HepG2 (cell line): ENCODE measurements around the gene CIAO3. TPM values are rescaled to one million over a fixed set of nuclear protein-coding genes. Genes with fewer than 3 reads are reported as not detected.

Experiments
- AGO1 ChIP-seq: fragments of 200-400 bp; formaldehyde crosslinking; IDR thresholded peaks from 2 replicates; pipeline ENCODE4 v1.6.1; 2017; ENCODE audit warnings: mild to moderate bottlenecking, low read depth, low read length, moderate library complexity; ENCODE audit not compliant: poor library complexity, severe bottlenecking
- ARNT2 ChIP-seq: sonication (generic); formaldehyde crosslinking; IDR thresholded peaks from 2 replicates; pipeline ENCODE4 v1.8.0; 2022; ENCODE audit warnings: mild to moderate bottlenecking, low read depth, missing genetic modification reagents, moderate library complexity
- HOXA5 ChIP-seq: sonication (generic); formaldehyde crosslinking; IDR thresholded peaks from 2 replicates; pipeline ENCODE4 v1.4.0; 2020; ENCODE audit warnings: missing genetic modification reagents
- KDM5A ChIP-seq: fragments of 200-600 bp; sonication (generic); IDR thresholded peaks from 2 replicates; pipeline ENCODE4 v1.7.0; 2018; ENCODE audit warnings: antibody characterized with exemption, mild to moderate bottlenecking, low read length, borderline replicate concordance
- MEIS1 ChIP-seq: sonication (generic); formaldehyde crosslinking; IDR thresholded peaks from 2 replicates; pipeline ENCODE4 v1.9.0; 2021; ENCODE audit warnings: mild to moderate bottlenecking, missing genetic modification reagents, moderate library complexity, borderline replicate concordance
- NCOA5 ChIP-seq: sonication (generic); formaldehyde crosslinking; IDR thresholded peaks from 2 replicates; pipeline ENCODE4 v1.4.0; 2020; ENCODE audit warnings: missing genetic modification reagents
- PHF8 ChIP-seq: sonication (generic); formaldehyde crosslinking; IDR thresholded peaks from 2 replicates; pipeline ENCODE4 v1.5.0; 2020; ENCODE audit warnings: missing genetic modification reagents
- POLR2G ChIP-seq: fragments of 200-400 bp; formaldehyde crosslinking; IDR thresholded peaks from 2 replicates; pipeline ENCODE4 v1.6.1; 2018; ENCODE audit warnings: mild to moderate bottlenecking, low read depth, low read length, moderate library complexity
- PTBP1 ChIP-seq: fragments of 200-400 bp; formaldehyde crosslinking; IDR thresholded peaks from 2 replicates; pipeline ENCODE4 v1.6.1; 2018; ENCODE audit warnings: low read length, low read depth; ENCODE audit not compliant: poor library complexity, severe bottlenecking
- SNAI1 ChIP-seq: sonication (generic); formaldehyde crosslinking; IDR thresholded peaks from 2 replicates; pipeline ENCODE4 v1.5.0; 2020; ENCODE audit warnings: mild to moderate bottlenecking, missing genetic modification reagents, borderline replicate concordance
- SP2 ChIP-seq: sonication (generic); formaldehyde crosslinking; IDR thresholded peaks from 2 replicates; pipeline ENCODE4 v1.5.1; 2020; ENCODE audit warnings: mild to moderate bottlenecking, missing genetic modification reagents
- TAF1 ChIP-seq: sonication (generic); formaldehyde crosslinking; IDR thresholded peaks from 2 replicates; pipeline ENCODE4 v1.4.0; 2020; ENCODE audit warnings: missing genetic modification reagents
- TMF1 ChIP-seq: sonication (generic); formaldehyde crosslinking; IDR thresholded peaks from 2 replicates; pipeline ENCODE4 v1.8.1; 2022; ENCODE audit warnings: low read depth, missing genetic modification reagents
- ZFX ChIP-seq: sonication (generic); formaldehyde crosslinking; IDR thresholded peaks from 2 replicates; pipeline ENCODE4 v1.4.0; 2020; ENCODE audit warnings: mild to moderate bottlenecking, low read depth, missing genetic modification reagents, moderate library complexity
- ZMAT3 ChIP-seq: sonication (generic); formaldehyde crosslinking; conservative IDR thresholded peaks from 2 replicates; pipeline ENCODE4 v1.7.0; 2021; ENCODE audit warnings: missing genetic modification reagents
- ZNF331 ChIP-seq: sonication (generic); formaldehyde crosslinking; IDR thresholded peaks from 2 replicates; pipeline ENCODE4 v1.4.0; 2020; ENCODE audit warnings: missing genetic modification reagents
- ZNF350 ChIP-seq: sonication (generic); formaldehyde crosslinking; IDR thresholded peaks from 2 replicates; pipeline ENCODE4 v1.4.0; 2020; ENCODE audit warnings: mild to moderate bottlenecking, low read depth, missing genetic modification reagents, borderline replicate concordance
- ZNF841 ChIP-seq: sonication (generic); formaldehyde crosslinking; IDR thresholded peaks from 2 replicates; pipeline ENCODE4 v1.8.1; 2023; ENCODE audit warnings: missing genetic modification reagents, borderline replicate concordance
- polyA plus RNA-seq, 8 experiments: library from polyadenylated mRNA; depleted of rRNA in 3 of 8; stranded (reverse) in 7 of 8; unstranded in 1 of 8; fragments of >200 nt; fragmentation: Illumina TruSeq in 4 of 8; extraction: Trizol in 4 of 8; gene quantifications; 2 replicates each; pipeline versions ENCODE4 v1.2.1 to v1.2.3, GENCODE V29; 2011 to 2016; ENCODE audit warnings: low read depth in 4 of 8, missing spikeins in 1 of 8, mixed read lengths in 1 of 8; ENCODE audit not compliant: insufficient read depth in 1 of 8
- total RNA-seq, 5 experiments: library from RNA; depleted of rRNA; stranded (reverse); fragments of >200 nt; fragmentation: Illumina TruSeq; extraction: Trizol; gene quantifications; 2 replicates each; pipeline ENCODE4 v1.2.3, GENCODE V29; 2016; ENCODE audit warnings: low read depth in 1 of 5
- TF ChIP-seq, protein P1 (sequence below): IDR thresholded peaks from 2 replicates; pipeline ENCODE4 v1.6.1; 2016; ENCODE audit warnings: low read depth, missing genetic modification reagents, missing compliant biosample characterization
- TF ChIP-seq, protein P2 (sequence below): sonication (generic); formaldehyde crosslinking; IDR thresholded peaks from 2 replicates; pipeline ENCODE4 v1.8.0; 2022; ENCODE audit warnings: low read depth, missing genetic modification reagents
- TF ChIP-seq, protein P3 (sequence below): sonication (generic); formaldehyde crosslinking; IDR thresholded peaks from 2 replicates; pipeline ENCODE4 v1.4.0; 2020; ENCODE audit warnings: missing genetic modification reagents
- TF ChIP-seq, protein P4 (sequence below): sonication (generic); formaldehyde crosslinking; IDR thresholded peaks from 2 replicates; pipeline ENCODE4 v1.5.1; 2020; ENCODE audit warnings: mild to moderate bottlenecking, missing genetic modification reagents, borderline replicate concordance

CIAO3 gene
- total and polyA plus RNA-seq, 2 of the 13 experiments (the other 11 are each of a cell fraction or from before 2014, with no cell fraction given), result 21.7 to 25.0 TPM

DNA sequence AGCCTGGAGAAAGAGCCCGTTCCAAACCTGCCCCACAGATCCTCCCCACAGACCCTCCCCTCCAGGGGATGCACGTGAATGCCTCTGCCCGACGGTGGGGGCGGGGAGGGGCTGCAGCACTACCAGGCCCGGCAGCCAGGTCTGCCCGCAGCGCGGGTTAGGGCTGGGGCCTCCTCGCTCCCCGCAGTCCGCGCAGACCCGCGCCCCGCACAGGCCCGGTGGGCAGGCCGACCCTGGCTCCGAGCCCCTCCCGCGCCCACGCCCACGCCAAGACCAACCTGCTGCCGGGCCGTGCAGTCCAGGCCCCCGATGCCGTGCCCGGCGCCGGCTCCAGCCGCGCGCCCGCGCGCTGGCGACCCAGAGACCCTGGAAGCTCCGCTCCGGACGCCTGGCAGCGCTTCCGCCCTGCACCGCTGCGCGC, 47.2 kb upstream of the CIAO3 start, which contains the start of gene RPUSD1 (continued):
- TF ChIP-seq HOXA5 (CRISPR knock-in tag), result no peak
- no peak for TF ChIP-seq AGO1
- peak; percentile 38; the same call in 1 of the 2 replicates for TF ChIP-seq TMF1 (CRISPR knock-in tag)
- no peak for TF ChIP-seq ZNF331 (CRISPR knock-in tag)
- no peak for TF ChIP-seq ZMAT3 (CRISPR knock-in tag)
- TF ChIP-seq, protein P1, sequence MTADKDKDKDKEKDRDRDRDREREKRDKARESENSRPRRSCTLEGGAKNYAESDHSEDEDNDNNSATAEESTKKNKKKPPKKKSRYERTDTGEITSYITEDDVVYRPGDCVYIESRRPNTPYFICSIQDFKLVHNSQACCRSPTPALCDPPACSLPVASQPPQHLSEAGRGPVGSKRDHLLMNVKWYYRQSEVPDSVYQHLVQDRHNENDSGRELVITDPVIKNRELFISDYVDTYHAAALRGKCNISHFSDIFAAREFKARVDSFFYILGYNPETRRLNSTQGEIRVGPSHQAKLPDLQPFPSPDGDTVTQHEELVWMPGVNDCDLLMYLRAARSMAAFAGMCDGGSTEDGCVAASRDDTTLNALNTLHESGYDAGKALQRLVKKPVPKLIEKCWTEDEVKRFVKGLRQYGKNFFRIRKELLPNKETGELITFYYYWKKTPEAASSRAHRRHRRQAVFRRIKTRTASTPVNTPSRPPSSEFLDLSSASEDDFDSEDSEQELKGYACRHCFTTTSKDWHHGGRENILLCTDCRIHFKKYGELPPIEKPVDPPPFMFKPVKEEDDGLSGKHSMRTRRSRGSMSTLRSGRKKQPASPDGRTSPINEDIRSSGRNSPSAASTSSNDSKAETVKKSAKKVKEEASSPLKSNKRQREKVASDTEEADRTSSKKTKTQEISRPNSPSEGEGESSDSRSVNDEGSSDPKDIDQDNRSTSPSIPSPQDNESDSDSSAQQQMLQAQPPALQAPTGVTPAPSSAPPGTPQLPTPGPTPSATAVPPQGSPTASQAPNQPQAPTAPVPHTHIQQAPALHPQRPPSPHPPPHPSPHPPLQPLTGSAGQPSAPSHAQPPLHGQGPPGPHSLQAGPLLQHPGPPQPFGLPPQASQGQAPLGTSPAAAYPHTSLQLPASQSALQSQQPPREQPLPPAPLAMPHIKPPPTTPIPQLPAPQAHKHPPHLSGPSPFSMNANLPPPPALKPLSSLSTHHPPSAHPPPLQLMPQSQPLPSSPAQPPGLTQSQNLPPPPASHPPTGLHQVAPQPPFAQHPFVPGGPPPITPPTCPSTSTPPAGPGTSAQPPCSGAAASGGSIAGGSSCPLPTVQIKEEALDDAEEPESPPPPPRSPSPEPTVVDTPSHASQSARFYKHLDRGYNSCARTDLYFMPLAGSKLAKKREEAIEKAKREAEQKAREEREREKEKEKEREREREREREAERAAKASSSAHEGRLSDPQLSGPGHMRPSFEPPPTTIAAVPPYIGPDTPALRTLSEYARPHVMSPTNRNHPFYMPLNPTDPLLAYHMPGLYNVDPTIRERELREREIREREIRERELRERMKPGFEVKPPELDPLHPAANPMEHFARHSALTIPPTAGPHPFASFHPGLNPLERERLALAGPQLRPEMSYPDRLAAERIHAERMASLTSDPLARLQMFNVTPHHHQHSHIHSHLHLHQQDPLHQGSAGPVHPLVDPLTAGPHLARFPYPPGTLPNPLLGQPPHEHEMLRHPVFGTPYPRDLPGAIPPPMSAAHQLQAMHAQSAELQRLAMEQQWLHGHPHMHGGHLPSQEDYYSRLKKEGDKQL (CRISPR knock-in tag), result no peak
- TF ChIP-seq POLR2G, result peak; percentile 64
- TF ChIP-seq PHF8, result peak; percentile 10
- TF ChIP-seq TAF1 (CRISPR knock-in tag), result peak; percentile 37; the same call in 1 of the 2 replicates
- TF ChIP-seq, protein P2, sequence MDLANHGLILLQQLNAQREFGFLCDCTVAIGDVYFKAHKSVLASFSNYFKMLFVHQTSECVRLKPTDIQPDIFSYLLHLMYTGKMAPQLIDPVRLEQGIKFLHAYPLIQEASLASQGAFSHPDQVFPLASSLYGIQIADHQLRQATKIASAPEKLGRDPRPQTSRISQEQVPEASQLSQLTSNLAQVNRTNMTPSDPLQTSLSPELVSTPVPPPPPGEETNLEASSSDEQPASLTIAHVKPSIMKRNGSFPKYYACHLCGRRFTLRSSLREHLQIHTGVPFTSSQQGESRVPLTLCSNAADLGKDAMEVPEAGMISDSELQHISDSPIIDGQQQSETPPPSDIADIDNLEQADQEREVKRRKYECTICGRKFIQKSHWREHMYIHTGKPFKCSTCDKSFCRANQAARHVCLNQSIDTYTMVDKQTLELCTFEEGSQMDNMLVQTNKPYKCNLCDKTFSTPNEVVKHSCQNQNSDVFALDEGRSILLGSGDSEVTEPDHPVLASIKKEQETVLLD, result no peak
- TF ChIP-seq, protein P3, sequence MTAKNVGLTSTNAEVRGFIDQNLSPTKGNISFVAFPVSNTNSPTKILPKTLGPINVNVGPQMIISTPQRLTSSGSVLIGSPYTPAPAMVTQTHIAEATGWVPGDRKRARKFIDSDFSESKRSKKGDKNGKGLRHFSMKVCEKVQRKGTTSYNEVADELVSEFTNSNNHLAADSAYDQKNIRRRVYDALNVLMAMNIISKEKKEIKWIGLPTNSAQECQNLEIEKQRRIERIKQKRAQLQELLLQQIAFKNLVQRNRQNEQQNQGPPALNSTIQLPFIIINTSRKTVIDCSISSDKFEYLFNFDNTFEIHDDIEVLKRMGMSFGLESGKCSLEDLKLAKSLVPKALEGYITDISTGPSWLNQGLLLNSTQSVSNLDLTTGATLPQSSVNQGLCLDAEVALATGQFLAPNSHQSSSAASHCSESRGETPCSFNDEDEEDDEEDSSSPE (CRISPR knock-in tag), result no peak
- no peak for TF ChIP-seq MEIS1 (CRISPR knock-in tag)
- TF ChIP-seq, protein P4, sequence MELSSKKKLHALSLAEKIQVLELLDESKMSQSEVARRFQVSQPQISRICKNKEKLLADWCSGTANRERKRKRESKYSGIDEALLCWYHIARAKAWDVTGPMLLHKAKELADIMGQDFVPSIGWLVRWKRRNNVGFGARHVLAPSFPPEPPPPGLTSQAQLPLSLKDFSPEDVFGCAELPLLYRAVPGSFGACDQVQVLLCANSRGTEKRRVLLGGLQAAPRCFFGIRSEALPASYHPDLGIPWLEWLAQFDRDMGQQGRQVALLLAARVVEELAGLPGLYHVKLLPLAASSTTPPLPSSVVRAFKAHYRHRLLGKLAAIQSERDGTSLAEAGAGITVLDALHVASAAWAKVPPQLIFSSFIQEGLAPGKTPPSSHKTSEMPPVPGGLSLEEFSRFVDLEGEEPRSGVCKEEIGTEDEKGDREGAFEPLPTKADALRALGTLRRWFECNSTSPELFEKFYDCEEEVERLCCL, result no peak
- peak; percentile 5; the same call in 1 of the 2 replicates for TF ChIP-seq ARNT2 (CRISPR knock-in tag)
- no peak for TF ChIP-seq SNAI1 (CRISPR knock-in tag)
- TF ChIP-seq SP2 (CRISPR knock-in tag), result no peak
- peak; percentile 39; the same call in 1 of the 2 replicates for TF ChIP-seq ZNF841 (CRISPR knock-in tag)
- TF ChIP-seq PTBP1, result no peak
- TF ChIP-seq NCOA5, result no peak
- no peak for TF ChIP-seq ZNF350 (CRISPR knock-in tag)
- TF ChIP-seq ZFX (CRISPR knock-in tag), result peak; percentile 83
- peak; percentile 46; the same call in 1 of the 2 replicates for TF ChIP-seq KDM5A
